GM19438 (cell line): Measurements from ENCODE around the gene ALG11.
"Not testable (repeated sequence)": the region's sequence is repeated elsewhere in the genome, so short reads cannot be mapped to it uniquely, and the experiment has no call there.

ENCODE experiments used
- ATAC-seq: cut with Tn5 transposase; IDR thresholded peaks from one replicate; pipeline ENCODE4 v1.9.1; 2021; ENCODE audit warnings: low read depth; ENCODE audit not compliant: unreplicated experiment

The ALG11 gene, protein sequence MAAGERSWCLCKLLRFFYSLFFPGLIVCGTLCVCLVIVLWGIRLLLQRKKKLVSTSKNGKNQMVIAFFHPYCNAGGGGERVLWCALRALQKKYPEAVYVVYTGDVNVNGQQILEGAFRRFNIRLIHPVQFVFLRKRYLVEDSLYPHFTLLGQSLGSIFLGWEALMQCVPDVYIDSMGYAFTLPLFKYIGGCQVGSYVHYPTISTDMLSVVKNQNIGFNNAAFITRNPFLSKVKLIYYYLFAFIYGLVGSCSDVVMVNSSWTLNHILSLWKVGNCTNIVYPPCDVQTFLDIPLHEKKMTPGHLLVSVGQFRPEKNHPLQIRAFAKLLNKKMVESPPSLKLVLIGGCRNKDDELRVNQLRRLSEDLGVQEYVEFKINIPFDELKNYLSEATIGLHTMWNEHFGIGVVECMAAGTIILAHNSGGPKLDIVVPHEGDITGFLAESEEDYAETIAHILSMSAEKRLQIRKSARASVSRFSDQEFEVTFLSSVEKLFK

GRCh38 chr13:52011632-52012511, at the start of gene ALG11:
TSS of gene ALG11 (plus strand) at chr13:52012398. CDS start at chr13:52012419, 21 bp downstream.
- ATAC-seq: peak; percentile 99

DNA sequence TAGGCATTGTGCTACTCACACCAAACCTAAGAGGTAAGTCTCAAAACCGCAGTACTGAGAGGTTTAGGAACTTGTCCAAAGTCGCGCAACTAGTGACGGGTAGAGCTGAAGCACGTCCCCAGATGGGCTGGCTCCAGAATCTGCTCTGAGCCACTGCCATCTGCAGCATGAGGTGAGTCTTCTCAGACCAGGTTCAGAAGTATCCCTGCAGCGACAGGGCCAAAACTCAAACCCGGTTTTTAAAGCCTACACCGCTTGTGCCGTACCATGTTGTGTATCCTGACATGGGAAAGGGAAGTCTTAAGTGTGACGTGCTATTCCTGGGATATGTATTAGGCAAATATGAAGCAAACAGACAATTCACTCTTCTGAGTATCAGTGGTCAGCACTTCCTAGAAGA, 46.0 kb upstream of the ALG11 start:
- no peak for ATAC-seq

GRCh38 chr13:51967482-51968446, 44.4 kb upstream of the ALG11 start:
- ATAC-seq: no peak

- ATAC-seq: no peak
Measured at GRCh38 chr13:51970349-51970748, 41.8 kb upstream of the ALG11 start.

DNA sequence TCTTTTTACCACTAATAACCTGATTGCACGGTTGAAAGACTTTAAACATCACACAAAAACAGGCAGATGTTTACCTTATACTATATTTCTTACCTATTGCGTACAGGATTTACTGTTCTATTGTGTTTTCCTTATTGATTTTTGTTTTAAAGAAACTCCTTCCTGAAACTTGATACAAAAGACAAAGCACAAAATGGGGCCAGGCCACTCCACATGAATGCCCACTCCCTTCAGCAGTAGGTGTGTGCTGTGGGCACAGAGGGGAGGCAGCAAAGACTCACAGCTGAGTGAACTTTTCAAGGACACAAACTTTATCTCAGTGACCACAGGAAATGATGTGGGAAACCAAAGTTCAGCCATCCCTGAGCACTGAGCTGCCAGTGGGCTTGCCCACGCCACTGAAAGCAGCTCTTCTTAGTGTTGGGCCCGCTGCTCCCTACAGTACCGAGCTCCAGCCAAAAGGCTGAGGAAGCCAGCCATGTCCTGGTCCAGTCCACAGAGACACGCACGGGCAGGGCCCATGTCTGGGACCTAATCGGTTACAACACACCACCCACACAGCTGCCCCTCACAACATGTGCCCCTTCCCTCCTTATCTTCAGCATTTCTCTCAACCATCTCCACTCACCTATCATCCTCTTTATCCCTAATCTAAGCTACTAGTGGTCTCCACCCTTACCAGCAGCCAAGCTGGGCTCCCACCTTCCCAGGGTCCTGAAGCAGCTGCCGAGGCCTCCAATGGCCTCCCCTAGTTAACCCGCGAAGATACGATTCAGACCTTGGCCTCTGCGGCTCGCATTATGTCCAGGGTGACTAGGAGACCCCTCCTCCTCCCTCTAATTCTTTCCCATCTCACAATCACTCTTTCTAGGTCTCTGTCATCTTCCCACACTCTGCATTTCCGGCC, 40.4 kb upstream of the ALG11 start:
- ATAC-seq: no peak

- no peak for ATAC-seq
Measured at GRCh38 chr13:51974482-51974881, 37.7 kb upstream of the ALG11 start.

GRCh38 chr13:51976423-51976822, 35.8 kb upstream of the ALG11 start:
- no peak for ATAC-seq

DNA sequence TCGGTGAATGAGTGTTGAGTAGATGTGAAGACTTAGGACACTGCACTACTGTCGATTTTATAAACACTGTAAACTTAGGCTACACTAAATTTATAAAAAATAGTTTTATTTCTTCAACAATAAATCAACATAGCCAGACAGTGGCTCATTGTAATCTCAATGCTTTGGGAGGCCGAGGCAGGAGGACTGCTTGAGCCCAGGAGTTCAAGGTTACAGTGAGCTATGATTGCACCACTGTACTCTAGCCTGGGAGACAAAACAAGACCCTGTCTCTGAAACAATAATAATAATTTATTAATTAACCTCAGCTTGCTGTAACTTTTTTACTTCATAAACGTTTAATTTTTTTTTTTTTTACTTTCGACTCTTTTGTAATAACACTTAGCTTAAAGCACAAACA, 35.3 kb upstream of the ALG11 start:
- no peak for ATAC-seq

- ATAC-seq: no peak
Measured at GRCh38 chr13:51977625-51978024, 34.6 kb upstream of the ALG11 start.

- ATAC-seq: no peak
Measured at GRCh38 chr13:51978796-51979556, 33.2 kb upstream of the ALG11 start.

GRCh38 chr13:51980908-51981307, 31.3 kb upstream of the ALG11 start:
- ATAC-seq: no peak

DNA sequence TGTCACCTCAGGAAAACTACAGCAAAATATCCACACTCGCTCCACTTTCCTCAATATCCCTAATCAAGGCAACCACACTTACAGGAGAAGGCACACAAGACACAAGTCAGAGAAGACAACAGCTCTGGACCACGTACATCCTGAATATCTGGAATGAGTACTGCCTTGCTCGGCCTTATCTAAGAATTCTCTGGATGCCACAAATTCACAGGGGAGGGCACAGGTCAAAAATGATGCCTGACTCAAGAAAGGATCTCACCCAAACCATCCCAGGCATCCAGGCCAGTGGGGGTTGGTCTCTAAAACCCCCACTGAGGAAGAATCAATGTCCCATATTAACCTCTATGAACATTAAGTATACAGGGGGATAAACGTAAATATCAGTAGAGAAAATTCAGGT, 30.8 kb upstream of the ALG11 start:
- no peak for ATAC-seq

- not testable (repeated sequence) for ATAC-seq
Measured at GRCh38 chr13:51983292-51983691, 28.9 kb upstream of the ALG11 start.

DNA sequence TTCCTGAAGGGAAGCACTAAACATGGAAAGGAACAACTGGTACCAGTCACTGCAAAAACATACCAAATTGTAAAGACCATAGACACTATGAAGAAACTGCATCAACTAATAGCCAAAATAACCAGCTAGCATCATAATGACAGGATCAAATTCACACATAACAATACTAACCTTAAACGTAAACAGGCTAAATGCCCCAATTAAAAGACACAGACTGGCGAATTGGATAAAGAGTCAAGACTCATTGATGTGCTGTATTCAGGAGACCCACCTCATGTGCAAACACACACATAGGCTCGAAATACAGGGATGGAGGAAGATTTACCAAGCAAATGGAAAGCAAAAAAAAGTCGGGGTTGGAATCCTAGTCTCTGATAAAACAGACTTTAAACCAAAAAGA, 27.3 kb upstream of the ALG11 start:
- not testable (repeated sequence) for ATAC-seq

DNA sequence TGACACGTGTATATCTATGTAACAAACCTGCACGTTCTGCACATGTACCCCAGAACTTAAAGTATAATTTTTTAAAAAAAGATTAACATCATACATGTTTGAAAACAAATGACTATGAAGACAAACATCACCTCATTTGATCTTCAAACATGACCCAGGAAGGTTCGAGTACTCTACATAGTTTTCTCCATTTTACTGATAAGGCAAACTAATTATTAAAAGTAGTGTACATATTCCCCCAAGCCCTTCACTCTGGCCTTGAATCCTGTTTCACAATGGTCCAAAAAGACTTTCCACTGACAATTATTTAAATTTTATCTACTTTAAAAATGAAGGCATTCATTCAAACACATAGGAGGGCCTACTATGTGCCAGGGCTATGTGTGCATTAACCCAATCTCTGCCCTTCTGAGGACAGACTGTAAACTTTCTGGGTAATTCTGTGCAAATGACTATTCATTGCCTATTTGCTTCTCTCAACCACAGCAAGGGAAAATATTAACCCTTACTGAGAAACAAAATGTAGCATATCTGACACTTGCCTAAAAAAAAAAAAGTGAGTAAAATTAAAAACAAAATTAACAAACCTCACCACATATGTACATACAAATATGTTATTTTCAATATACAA, 23.1 kb upstream of the ALG11 start:
- ATAC-seq: no peak

- no peak for ATAC-seq
Measured at GRCh38 chr13:51993713-51994112, 18.5 kb upstream of the ALG11 start.

GRCh38 chr13:51995677-51996551, 16.3 kb upstream of the ALG11 start:
- no peak for ATAC-seq
